DMS153 treated with DMSO at 0.1 percent for 48 hours (cell line): ENCODE measurements around the gene PHKA2.

Experiments
- DNase-seq: peaks from one replicate; lab custom pipeline; 2025; ENCODE audit not compliant: unreplicated experiment; lab: John Stamatoyannopoulos, UW

Gene PHKA2

GRCh38 chrX:18933617-18934016, 50.3 kb downstream of the PHKA2 start:
- DNase-seq: no peak

DNA sequence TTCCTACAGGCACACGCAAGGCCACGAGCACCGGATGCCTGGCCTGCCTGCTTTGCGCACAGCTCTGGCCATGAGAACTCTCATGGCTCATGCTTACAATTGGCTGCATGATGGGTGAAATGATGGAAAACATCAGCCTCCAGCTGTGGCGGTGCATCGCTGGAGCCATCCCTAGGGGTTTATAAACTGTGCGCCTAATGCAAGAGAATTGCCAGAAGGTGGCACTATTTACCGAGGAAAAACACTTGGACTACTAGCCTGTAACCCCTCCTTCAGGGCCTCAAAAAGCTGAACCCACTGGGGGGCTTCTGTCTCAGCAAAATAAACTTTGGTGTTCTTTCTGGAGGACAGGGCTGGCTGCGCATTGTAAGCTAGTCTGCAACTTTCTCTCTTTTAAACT, 51.9 kb downstream of the PHKA2 start:
- no peak for DNase-seq

- no peak for DNase-seq
These were observed 54.1 kb downstream of the PHKA2 start for GRCh38 chrX:18929775-18930174.

GRCh38 chrX:18927558-18927957, 56.4 kb downstream of the PHKA2 start:
- peak; percentile 6 for DNase-seq

DNA sequence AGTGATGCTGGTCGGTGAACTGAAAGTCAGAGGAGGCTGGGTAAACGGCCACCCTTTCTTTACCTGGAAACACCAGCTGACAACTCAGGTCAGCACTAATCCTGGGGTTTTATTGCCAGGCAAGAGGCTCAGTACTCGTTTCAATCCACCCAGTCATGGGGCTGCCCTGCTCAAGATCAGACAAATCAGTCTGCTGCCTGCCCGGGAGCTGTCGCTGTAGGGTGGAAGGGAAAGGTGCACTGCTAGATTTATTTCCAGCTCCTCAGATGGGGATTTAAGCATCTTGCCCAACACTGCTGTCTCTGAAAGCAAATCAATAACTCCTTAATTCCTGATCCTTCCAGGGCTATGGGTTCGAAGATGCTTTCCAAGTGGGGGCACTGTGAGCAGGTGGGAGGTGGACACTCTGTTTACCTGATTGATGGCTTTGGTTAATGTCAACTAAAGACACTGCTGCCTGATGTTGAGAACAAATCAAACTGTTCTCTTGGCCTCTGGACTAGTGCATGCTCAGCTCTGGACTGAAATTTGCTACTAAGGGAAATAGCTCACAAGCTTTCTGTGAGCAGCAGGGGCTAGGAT, 59.3 kb downstream of the PHKA2 start:
- DNase-seq: no peak

GRCh38 chrX:18920566-18920965, 63.3 kb downstream of the PHKA2 start:
- no peak for DNase-seq

DNA sequence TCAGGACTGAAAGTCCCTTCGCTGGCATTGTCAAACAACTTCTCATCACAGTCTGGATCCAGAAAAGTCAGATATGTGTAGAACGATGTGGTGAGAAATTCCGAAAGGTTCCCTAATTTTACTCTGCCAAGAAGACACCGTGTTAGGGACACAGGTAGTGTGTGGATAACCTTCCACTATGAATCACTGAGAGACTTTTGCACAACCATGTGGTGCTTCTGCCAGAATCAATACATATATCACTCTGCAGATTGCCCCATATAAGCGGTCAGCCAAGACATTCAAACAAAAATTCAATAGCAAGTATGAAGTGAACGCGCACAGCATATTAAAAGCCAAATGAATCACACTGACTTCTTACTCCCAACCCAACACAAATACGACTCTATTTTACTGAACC, 63.8 kb downstream of the PHKA2 start:
- no peak for DNase-seq

DNA sequence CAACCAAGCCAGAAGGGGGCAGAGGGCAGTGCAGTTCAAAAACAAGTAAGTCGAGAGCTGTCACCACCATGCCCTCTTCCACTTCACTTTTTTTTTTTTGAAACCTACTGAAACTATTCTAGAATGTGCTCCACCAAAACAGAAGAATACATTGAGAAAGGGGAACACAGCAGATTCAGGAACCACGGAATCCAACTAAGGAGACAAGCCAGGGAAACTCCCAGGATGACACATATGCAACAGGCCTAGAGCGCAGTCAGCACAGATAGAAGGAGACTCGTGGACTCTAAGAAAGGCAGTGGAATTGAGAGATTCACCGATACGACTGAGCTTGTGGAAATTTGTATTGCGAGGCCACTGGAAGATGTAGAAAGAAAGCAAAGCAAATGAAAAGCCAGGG, 66.1 kb downstream of the PHKA2 start:
- no peak for DNase-seq

DNA sequence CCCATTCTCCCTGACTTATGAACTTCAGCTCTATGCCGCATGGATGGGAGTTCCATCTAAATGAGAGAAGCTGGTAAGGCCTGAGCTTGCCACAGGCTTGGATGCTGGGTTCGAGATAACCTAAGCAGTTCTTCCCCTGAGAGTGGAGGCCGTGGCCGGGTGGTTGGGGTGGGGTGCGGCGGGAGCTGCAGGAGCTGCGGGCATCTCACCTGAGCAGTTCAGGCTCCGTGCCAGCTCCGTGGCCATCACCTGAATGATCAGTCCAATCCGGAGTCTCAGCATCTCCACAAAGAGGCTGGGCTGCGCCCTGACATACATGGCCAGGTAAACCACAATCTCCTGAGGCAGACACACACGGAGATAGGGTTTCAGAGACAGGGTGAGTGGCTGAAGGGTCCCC, 77.6 kb downstream of the PHKA2 start:
- DNase-seq: no peak

DNA sequence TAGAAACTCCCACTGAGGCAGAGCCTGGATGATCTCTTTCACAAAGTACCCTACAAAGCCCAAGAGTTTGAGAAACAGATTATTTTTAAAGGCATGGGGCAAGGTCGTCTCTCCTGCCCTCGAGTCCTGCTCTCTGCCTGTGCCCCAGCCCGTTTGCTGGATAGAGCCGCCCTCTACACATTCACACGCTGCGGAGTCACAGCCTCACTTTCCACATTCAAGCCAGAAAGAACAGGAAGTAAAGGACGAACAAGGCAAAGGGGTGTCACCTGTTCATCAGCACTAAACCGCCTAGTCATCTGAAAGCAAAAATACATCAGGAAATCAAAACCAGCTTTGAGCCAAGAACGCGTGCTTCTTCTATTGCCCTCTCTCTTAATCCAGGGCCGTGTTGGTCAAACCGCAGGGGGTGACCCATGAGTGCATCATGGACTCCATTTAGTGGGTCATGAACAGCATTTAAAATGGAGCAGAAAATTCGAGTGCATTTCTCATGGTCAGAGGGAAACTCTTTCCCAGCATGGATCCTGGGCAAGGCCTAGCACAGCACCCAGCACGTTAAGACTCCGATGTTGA, 83.4 kb downstream of the PHKA2 start:
- DNase-seq: no peak

- no peak for DNase-seq
These were observed 84.0 kb downstream of the PHKA2 start for GRCh38 chrX:18899796-18900380.

- no peak for DNase-seq
These were observed 85.4 kb downstream of the PHKA2 start for GRCh38 chrX:18898492-18898891.

- no peak for DNase-seq
These were observed 85.8 kb downstream of the PHKA2 start for GRCh38 chrX:18898091-18898490.

- DNase-seq: no peak
These were observed 86.3 kb downstream of the PHKA2 start for GRCh38 chrX:18897611-18898010.

DNA sequence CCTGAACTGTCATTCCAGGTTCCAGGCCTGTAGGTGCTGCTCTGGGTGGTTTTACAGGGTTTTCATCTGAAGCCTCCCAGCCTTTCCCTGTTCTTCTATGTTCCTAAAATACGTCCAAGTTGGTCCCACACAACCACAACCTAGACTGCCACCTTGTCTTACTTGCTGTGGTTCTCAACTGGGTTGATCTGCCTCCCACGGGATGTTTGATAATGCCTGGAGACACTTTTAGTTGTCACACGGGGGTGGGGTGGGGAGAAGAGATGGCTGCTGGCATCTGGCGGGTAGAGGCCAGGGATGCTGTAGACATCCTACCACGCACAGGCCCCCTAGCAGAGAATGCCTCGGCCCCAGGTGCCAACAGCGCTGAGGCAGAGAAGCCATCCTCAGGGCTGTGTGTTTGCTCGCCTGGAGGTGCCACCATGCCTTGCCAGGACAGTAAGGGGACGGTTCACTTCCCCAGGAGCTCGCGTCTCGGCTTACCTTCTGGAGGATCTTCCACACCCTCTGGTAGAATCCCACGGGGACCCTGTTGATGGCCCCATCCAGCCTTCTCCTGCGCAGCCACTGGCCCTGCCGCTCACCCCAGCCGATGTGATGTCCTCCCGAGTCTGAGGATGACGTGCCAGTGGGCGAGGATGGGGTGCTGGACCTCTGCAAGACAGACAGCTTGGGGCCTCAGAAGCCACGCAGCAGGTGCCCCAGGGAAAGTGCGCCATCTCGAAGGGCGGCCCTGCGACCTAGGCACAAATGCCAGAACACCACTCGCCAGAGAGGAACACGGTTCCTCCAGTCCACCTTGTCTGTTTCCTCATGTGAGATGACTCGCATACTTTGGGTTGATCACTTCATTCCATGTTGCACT, 87.0 kb downstream of the PHKA2 start:
- no peak for DNase-seq

GRCh38 chrX:18895189-18895951, 88.5 kb downstream of the PHKA2 start:
- no peak for DNase-seq

DNA sequence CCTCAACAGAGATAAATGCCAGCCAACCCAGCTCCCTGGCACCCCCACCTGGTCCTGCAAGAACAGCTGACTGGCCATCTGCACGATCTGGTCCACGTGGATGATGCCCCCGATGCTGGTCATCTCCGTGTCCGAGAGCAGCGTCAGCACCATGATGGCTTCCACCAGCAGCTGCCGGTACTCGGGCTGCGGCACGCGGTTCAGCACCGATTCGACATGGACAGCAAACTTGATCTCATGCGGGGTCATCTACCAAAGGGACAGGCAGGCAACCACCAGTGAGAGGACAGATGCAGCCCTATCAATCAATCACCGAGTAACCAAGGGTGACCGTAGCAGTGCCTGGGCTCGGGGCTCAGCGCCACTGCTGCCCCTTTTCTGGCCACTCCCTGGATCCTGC, 89.8 kb downstream of the PHKA2 start:
- no peak for DNase-seq

- DNase-seq: no peak
These were observed 90.4 kb downstream of the PHKA2 start for GRCh38 chrX:18893536-18893935.

DNA sequence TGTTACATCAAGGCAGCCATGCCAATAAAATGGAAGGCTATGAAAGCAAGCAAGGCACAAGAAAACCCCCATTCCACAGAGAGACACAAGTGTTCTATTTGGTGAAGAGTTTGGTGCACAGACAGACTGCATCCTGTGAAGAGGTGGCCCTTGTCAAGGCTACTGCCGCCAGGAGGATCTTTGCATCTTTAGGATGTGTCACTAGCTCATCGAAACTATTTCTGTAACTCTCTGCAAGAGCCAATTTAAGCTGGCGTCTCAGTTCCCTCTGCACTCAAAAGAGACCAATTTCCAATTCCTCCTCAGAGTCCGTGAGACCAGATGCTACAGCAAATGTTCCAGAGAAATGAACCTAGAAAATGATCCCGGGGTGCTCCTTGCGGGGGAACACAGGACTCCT, 91.0 kb downstream of the PHKA2 start:
- no peak for DNase-seq

DNA sequence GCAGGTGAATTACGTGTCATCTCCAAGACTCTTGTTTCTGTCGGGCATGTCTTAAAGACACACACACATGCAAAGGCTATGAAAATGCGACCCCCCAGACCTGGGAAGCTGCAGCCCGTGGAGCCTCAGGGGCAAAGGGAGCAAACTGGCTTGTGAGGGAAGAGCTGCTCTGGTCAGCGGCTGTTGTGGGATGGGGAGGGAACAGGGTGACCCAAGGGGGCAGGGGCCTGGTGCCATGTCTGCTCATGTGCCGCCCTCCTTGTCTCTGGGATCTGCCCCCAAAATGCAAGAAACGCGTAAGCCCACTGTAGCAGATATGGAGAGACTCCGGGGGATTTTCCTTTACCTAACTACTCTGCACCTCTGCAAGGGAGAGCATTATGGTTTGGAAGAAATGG, 92.4 kb downstream of the PHKA2 start:
- no peak for DNase-seq
